ENCODE results near the gene EDNRA. TPM values are rescaled to one million over a fixed set of nuclear protein-coding genes. Genes with fewer than 3 reads are reported as not detected.

EDNRA gene
- total and polyA plus RNA-seq, 2 donors (not counting 3 experiments of a cell fraction or from before 2014, with no cell fraction given), result 0.01 TPM; not detected in 1

DNA sequence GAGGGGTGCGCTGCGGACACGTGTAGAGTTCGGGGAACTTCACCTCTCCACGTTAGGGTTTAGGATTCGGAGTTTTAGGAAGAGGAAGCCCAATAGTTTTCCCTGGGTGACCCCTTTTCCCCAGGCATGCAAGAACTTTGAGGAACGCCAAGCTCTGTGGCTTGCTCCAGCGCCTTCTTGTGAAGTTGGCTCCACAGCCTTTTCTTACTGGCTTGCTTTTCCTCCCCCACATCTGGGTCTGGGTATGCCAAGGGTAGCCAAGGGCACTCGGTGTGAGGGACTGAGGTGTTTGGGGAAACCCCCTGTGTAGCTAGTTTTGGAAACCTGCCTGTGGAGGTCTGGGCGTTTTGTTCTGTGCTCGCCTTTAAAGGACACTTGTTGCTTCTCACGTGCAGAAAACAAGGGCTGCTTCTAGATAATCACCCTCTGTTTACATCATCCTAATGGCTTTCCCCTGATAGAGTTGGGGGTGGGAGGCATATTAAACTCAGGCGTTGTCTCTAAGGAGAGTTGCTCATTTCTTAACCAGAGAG is 746 bp downstream of the EDNRA start:
- Histone ChIP-seq H4K20me1 (replicated peaks; ENCODE audit: control insufficient read depth, extremely low read depth, insufficient read depth, low read length) (no peaks in the 10 kb centered on the region), H3K9me3 (replicated peaks; ENCODE audit: control insufficient read depth, insufficient read depth, low read length) (no peaks in the 10 kb centered on the region), H3K27ac (ENCODE audit: insufficient read depth, low read depth, low read length) (no peak overlapping the region), H2AFZ (ENCODE audit: low read depth, low read length) (no peak overlapping the region), H3K4me1 (ENCODE audit: control insufficient read depth, extremely low read depth, insufficient read depth, low read length) (no peaks in the 10 kb centered on the region), H3K9me1 (replicated peaks; ENCODE audit: control insufficient read depth, extremely low read depth, insufficient read depth, low read length) (no peaks in the 10 kb centered on the region), H3K36me3 (ENCODE audit: control insufficient read depth in 2 of 2, extremely low read depth in 1 of 2, insufficient read depth in 2 of 2, low read length in 2 of 2) (no peaks in the 10 kb centered on the region), H3K9ac (replicated peaks; ENCODE audit: extremely low read depth, insufficient read depth, low read length) (no peak overlapping the region), H3K27me3 (ENCODE audit: control insufficient read depth in 2 of 2, insufficient read depth in 2 of 2, low read length in 2 of 2) (peaks cover 23 to 26% of the 10 kb centered on the region in 2 experiments), H3K4me2 (ENCODE audit: insufficient read depth, low read length) (peak overlapping the region; percentile 16), H3K79me2 (ENCODE audit: control insufficient read depth, insufficient read depth, low read length) (no peaks in the 10 kb centered on the region), H3K4me3 (replicated peaks in 1 of 3; ENCODE audit: insufficient read depth in 1 of 3, low read depth in 1 of 3, low read length in 3 of 3) (peak overlapping the region in 1 of 3 experiments; percentile 23)
- BruUV-seq (replicated peaks), result no TSS peak
- dilution Hi-C loops (cut with MboI; ENCODE audit: extremely low pct_ligation_motif_present, low sequenced_read_pairs) (no loop called here), intact Hi-C loops (cut with micrococcal nuclease) (no loop called here)
- CTCF ChIA-PET, result no interaction called here
- peak; percentile 7 for TF ChIP-seq EZH2 (IDR thresholded peaks at IDR 0.05; ENCODE audit: borderline replicate concordance, low read depth, low read length, severe bottlenecking)
- TF ChIP-seq, protein P1, sequence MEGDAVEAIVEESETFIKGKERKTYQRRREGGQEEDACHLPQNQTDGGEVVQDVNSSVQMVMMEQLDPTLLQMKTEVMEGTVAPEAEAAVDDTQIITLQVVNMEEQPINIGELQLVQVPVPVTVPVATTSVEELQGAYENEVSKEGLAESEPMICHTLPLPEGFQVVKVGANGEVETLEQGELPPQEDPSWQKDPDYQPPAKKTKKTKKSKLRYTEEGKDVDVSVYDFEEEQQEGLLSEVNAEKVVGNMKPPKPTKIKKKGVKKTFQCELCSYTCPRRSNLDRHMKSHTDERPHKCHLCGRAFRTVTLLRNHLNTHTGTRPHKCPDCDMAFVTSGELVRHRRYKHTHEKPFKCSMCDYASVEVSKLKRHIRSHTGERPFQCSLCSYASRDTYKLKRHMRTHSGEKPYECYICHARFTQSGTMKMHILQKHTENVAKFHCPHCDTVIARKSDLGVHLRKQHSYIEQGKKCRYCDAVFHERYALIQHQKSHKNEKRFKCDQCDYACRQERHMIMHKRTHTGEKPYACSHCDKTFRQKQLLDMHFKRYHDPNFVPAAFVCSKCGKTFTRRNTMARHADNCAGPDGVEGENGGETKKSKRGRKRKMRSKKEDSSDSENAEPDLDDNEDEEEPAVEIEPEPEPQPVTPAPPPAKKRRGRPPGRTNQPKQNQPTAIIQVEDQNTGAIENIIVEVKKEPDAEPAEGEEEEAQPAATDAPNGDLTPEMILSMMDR (IDR thresholded peaks at IDR 0.05; ENCODE audit: extremely low read depth in 1 of 2, insufficient read depth in 1 of 2, low read depth in 1 of 2, low read length in 2 of 2), result no peak
- POLR2A ChIA-PET, result no interaction called here
- DNase-seq (ENCODE audit: low read depth, low spot score) (no peak), FAIRE-seq (no peak)

DNA sequence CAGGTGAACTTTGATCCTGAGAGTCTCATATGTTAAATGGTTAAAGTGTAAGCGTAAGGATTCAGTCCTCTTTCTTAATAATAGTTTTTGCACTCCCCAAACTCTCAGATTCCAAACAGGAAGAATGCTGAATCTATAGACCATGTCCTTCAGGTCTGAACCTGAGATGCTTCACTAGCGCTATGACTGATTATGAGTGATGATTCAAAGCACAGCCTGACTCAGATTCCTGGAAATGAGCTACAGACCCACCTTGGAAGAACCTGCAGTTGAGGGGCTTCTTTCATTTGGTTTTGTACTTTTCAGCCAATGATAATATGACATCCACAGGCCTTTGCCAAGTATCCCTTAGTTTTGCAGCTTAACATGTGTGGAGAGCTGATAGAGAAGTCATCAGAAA is 1.4 kb downstream of the EDNRA start:
- BruUV-seq (replicated peaks), result no TSS peak
- intact Hi-C loops (cut with micrococcal nuclease) (no loop called here), dilution Hi-C loops (cut with MboI; ENCODE audit: extremely low pct_ligation_motif_present, low sequenced_read_pairs) (no loop called here)
- H3K79me2 ChIP-seq (ENCODE audit: control insufficient read depth, insufficient read depth, low read length), result no peaks in the 10 kb centered on the region
- H3K36me3 ChIP-seq (ENCODE audit: control insufficient read depth in 2 of 2, extremely low read depth in 1 of 2, insufficient read depth in 2 of 2, low read length in 2 of 2), result no peaks in the 10 kb centered on the region
- H4K20me1 ChIP-seq (replicated peaks; ENCODE audit: control insufficient read depth, extremely low read depth, insufficient read depth, low read length), result no peaks in the 10 kb centered on the region
- TF ChIP-seq POLR2AphosphoS5 (IDR thresholded peaks at IDR 0.05; ENCODE audit: insufficient read depth, low read depth, low read length) (no peak), POLR2A (IDR thresholded peaks at IDR 0.05; ENCODE audit: low read depth, low read length) (no peak), MYC (IDR thresholded peaks at IDR 0.05; ENCODE audit: low read depth, low read length) (no peak), FOS (IDR thresholded peaks at IDR 0.05; ENCODE audit: borderline replicate concordance, insufficient read depth, low read length) (no peak), EZH2 (IDR thresholded peaks at IDR 0.05; ENCODE audit: borderline replicate concordance, low read depth, low read length, severe bottlenecking) (no peak), JUN (IDR thresholded peaks at IDR 0.05; ENCODE audit: borderline replicate concordance, insufficient read depth, insufficient read length, low read depth) (no peak), GATA2 (IDR thresholded peaks at IDR 0.05; ENCODE audit: insufficient read depth, insufficient read length, low read depth, low read length) (no peak)
- TF ChIP-seq, protein P1 (IDR thresholded peaks at IDR 0.05; ENCODE audit: extremely low read depth in 1 of 2, insufficient read depth in 1 of 2, low read depth in 1 of 2, low read length in 2 of 2), result no peak
- TF ChIP-seq, protein P2, sequence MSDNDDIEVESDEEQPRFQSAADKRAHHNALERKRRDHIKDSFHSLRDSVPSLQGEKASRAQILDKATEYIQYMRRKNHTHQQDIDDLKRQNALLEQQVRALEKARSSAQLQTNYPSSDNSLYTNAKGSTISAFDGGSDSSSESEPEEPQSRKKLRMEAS (IDR thresholded peaks at IDR 0.05; ENCODE audit: insufficient read depth, insufficient read length), result no peak
- ChIA-PET POLR2A (no interaction called here), CTCF (interaction anchor here (1.5 kb wide), 1 partner anchor 37 kb away, joined by 9 read pairs; no protein-coding TSS in a partner anchor)
- peaks cover 23 to 26% of the 10 kb centered on the region in 2 experiments for H3K27me3 ChIP-seq (ENCODE audit: control insufficient read depth in 2 of 2, insufficient read depth in 2 of 2, low read length in 2 of 2)
- H3K27ac ChIP-seq (ENCODE audit: insufficient read depth, low read depth, low read length), result no peak overlapping the region
- H3K9ac ChIP-seq (replicated peaks; ENCODE audit: extremely low read depth, insufficient read depth, low read length), result no peak overlapping the region
- no peaks in the 10 kb centered on the region for H3K9me3 ChIP-seq (replicated peaks; ENCODE audit: control insufficient read depth, insufficient read depth, low read length)
- H3K9me1 ChIP-seq (replicated peaks; ENCODE audit: control insufficient read depth, extremely low read depth, insufficient read depth, low read length), result no peaks in the 10 kb centered on the region
- H2AFZ ChIP-seq (ENCODE audit: low read depth, low read length), result no peak overlapping the region
- peak; percentile 21 for FAIRE-seq
- H3K4me1 ChIP-seq (ENCODE audit: control insufficient read depth, extremely low read depth, insufficient read depth, low read length), result no peaks in the 10 kb centered on the region
- DNase-seq (ENCODE audit: low read depth, low spot score), result no peak
- no peak overlapping the region for H3K4me3 ChIP-seq (replicated peaks in 1 of 3; ENCODE audit: insufficient read depth in 1 of 3, low read depth in 1 of 3, low read length in 3 of 3)
- H3K4me2 ChIP-seq (ENCODE audit: insufficient read depth, low read length), result no peak overlapping the region
